SK-N-MC (cell line): ENCODE measurements around the gene BMPR1B.

Experiments
- EZH2 ChIP-seq: fragments of 200-600 bp; sonication (generic); IDR thresholded peaks from one replicate; pipeline ENCODE4 v1.6.1; 2017; ENCODE audit warnings: antibody characterized with exemption
- POLR2AphosphoS5 ChIP-seq: IDR thresholded peaks from 2 replicates; pipeline ENCODE4 v1.6.1; 2012; ENCODE audit warnings: mild to moderate bottlenecking, low read depth, low read length, borderline replicate concordance

DNA sequence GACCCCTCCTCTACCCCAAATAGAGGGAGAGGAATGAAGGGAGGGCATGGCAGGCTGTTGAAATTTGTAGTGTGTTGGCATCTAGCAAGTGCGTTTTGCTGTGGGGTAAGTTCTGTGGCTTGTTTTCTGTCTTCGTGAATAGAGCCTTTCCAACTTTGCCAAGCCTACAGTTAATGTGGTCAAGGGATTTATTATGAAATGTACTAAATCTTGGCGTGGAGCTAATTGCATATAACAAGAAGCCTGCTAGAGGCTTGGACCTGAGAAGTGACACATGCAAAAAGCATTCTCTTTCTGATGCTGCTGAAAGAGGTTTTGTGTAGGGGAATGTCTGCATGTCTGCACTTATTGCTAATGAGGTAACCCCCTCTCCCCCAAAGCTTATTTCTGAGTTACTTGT lies 132.2 kb downstream of the BMPR1B start:
- TF ChIP-seq POLR2AphosphoS5 (no peak), EZH2 (no peak)
